Right renal pelvis (tissue), 4 donors: ENCODE data around the gene MTMR4. TPM values are rescaled to one million over a fixed set of nuclear protein-coding genes. Genes with fewer than 3 reads are reported as not detected.

ENCODE experiments used
- polyA plus RNA-seq, 4 donors: library from polyadenylated mRNA; unstranded; fragments of 120-200 nt; gene quantifications; one replicate each; pipeline ENCODE4 v1.2.1, GENCODE V29; 2013; ENCODE audit not compliant: insufficient read length in 4 of 4

Gene MTMR4
- polyA plus RNA-seq, 4 donors = 44.5 to 53.0 (median 45.1) TPM

Other genes with a start within 250 kb of the MTMR4 start
- 1 to 10 TPM; 1.9 to 6.6 (median 4.9) TPM for gene MPO, start 233.7 kb downstream of the MTMR4 start, polyA plus RNA-seq
- gene TSPOAP1, start 185.8 kb downstream of the MTMR4 start, polyA plus RNA-seq = 10 to 100 TPM; 43.2 to 51.4 (median 47.0) TPM
- 100 to 1,000 TPM; 127 to 145 (median 139) TPM for gene SUPT4H1, start 162.4 kb downstream of the MTMR4 start, polyA plus RNA-seq
- gene RNF43, start 97.1 kb downstream of the MTMR4 start, polyA plus RNA-seq = 10 to 100 TPM; 11.6 to 14.8 (median 13.6) TPM
- gene HSF5, start 26.2 kb downstream of the MTMR4 start, polyA plus RNA-seq = under 1 TPM; 0.27 to 0.53 (median 0.36) TPM
- gene TEX14, start 177.4 kb upstream of the MTMR4 start, polyA plus RNA-seq = 1 to 10 TPM in 1 of 4 donors, under 1 TPM in 3; 0.47 to 1.2 (median 0.59) TPM
- gene RAD51C, start 178.0 kb upstream of the MTMR4 start, polyA plus RNA-seq = 10 to 100 TPM; 42.2 to 48.3 (median 46.6) TPM
- gene PPM1E, start 241.2 kb upstream of the MTMR4 start, polyA plus RNA-seq = 1 to 10 TPM; 3.4 to 3.9 (median 3.6) TPM